ENCODE results near the gene TRNP1.

GRCh38 chr1:26972821-26973220, 20.7 kb upstream of the TRNP1 start:
- TF ChIP-seq CTCF (IDR thresholded peaks at IDR 0.05) = no peak
- no peak for TF ChIP-seq POLR2A (IDR thresholded peaks at IDR 0.05)

All from lower leg skin (tissue), 3 donors.